Ovary (tissue), 9 donors: Measurements from ENCODE around the gene COQ8A. TPM values are rescaled to one million over a fixed set of nuclear protein-coding genes. Genes with fewer than 3 reads are reported as not detected.

ENCODE experiments used
- DNase-seq, 5 donors: peaks; one replicate each; pipeline ENCODE4 v3.0.0-alpha.2; 2019 to 2020
- H3K27ac ChIP-seq, 2 donors: fragments of 200-600 bp; one replicate each; pipeline versions ENCODE4 v1.5.1 to v1.8.0; 2019 to 2022
- H3K27me3 ChIP-seq: fragments of 200-600 bp; one replicate; pipeline ENCODE4 v1.8.0; 2022
- H3K36me3 ChIP-seq: fragments of 200-600 bp; sonication (generic); one replicate; pipeline ENCODE4 v1.5.1; 2019
- H3K4me1 ChIP-seq: one replicate; pipeline ENCODE4 v1.8.1; 2013; ENCODE audit warnings: mild to moderate bottlenecking, moderate library complexity; ENCODE audit not compliant: insufficient read depth
- H3K4me3 ChIP-seq: fragments of 200-600 bp; sonication (generic); one replicate; pipeline ENCODE4 v1.5.1; 2017
- H3K9me3 ChIP-seq, 2 donors: fragments of 200-600 bp in 1 of 2; sonication (generic) in 1 of 2; one replicate each; pipeline versions ENCODE4 v1.5.1 to v1.8.1; 2013 to 2019; ENCODE audit warnings: mild to moderate bottlenecking in 1 of 2, moderate library complexity in 1 of 2
- CTCF ChIP-seq, 3 donors: fragments of 450-650 bp in 2 of 3; fragments of 200-600 bp in 1 of 3; IDR thresholded peaks; one replicate each; pipeline versions ENCODE4 v1.5.1 to v1.8.0; 2016 to 2022; ENCODE audit warnings: antibody characterized with exemption in 3 of 3, mild to moderate bottlenecking in 1 of 3
- EP300 ChIP-seq: sonication (generic); formaldehyde crosslinking; IDR thresholded peaks from one replicate; pipeline ENCODE4 v1.6.1; 2017; ENCODE audit warnings: antibody characterized with exemption
- POLR2A ChIP-seq: fragments of 450-650 bp; IDR thresholded peaks from one replicate; pipeline ENCODE4 v1.6.1; 2017; ENCODE audit warnings: antibody characterized with exemption, mild to moderate bottlenecking, moderate library complexity
- WGBS, 3 donors: extraction: QIAGEN DNeasy Blood & Tissue Kit in 1 of 3; methylation state at CpG; one replicate each; pipeline versions ENCODE4 v1.1.5 to v1.1.7; 2013 to 2017; 5-methylcytosine and 5-hydroxymethylcytosine counted together
- intact Hi-C, 4 donors: fragments of 100-400 bp; cut with DNase I; formaldehyde crosslinking; loops; one replicate each; pipeline versions ENCODE4 v1.11.0 to v1.15.1; 2022 to 2023
- polyA plus RNA-seq, 2 donors: library from polyadenylated mRNA; stranded (reverse); fragments of 200-250 nt in 1 of 2; fragments of 350-450 nt in 1 of 2; fragmentation: Illumina TruSeq in 1 of 2; extraction: RNeasy Lipid Tissue Mini Kit (QIAGEN cat#74804) in 1 of 2; gene quantifications; one replicate each; pipeline ENCODE4 v1.2.3, GENCODE V29; 2013 to 2014
- total RNA-seq, 7 donors: library from RNA; depleted of rRNA in 2 of 7; stranded (reverse); fragments of >200 nt in 2 of 7; fragmentation: NEBNext Ultra II Directional in 3 of 7; extraction: Animal tissue kit (Norgen Biotek cat#: 25700) in 3 of 7; gene quantifications; one replicate each; pipeline versions ENCODE4 v1.1.0 to v1.2.4, GENCODE V29; 2016 to 2023
- donor health status: DM: no; HTN: no; CAD: no; lungs with moderate emphysema.
- donor health status: DM: no; HTN: no; CAD: no.
- donor health status: Bipolar disorder and iron deficiency.
- donor health status: DM: yes; HTN: yes; CAD: no.
- donor health status: DM: no; HTN: no; CAD: no.
- donor health status: DM: yes; HTN: yes; CAD: no.

The COQ8A gene
- total and polyA plus RNA-seq, 9 donors = 37.4 to 101 (median 61.2) TPM

- Histone ChIP-seq H3K27ac (no peak overlapping the region), H3K36me3 (no peaks in the 10 kb centered on the region), H3K4me3 (no peak overlapping the region), H3K4me1 (peaks cover 38% of the 10 kb centered on the region), H3K27me3 (no peaks in the 10 kb centered on the region), H3K9me3 (no peaks in the 10 kb centered on the region)
- TF ChIP-seq POLR2A = no peak
- no peak for DNase-seq
- 91 to 92% (median 92%) methylated on average over 2 of the region's 2 CpGs for WGBS, 3 donors
- intact Hi-C loops = no loop called here
Measured at GRCh38 chr1:226948051-226948450, 8.0 kb downstream of the COQ8A start.

DNA sequence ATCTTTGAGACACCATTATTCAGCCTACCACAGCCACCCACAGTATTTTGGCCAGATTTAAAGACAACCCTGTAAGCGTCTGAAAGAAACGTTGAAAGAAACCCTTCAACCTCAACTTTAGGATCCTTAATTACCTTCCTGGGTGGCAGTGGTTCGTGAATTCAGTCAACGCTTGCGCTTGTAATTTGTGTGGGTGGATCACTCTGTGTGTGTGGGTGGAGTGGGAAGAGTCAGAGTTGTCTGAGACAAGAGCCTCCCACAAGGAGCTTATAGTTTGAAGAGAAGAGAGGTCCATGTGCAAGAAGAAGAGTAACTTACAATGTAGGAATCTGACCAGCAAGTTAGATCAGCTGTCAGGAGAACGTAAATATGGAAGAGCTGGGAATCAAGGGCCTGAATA is 8.4 kb downstream of the COQ8A start:
- peaks cover 37% of the 10 kb centered on the region for H3K4me1 ChIP-seq
- no peaks in the 10 kb centered on the region for H3K27me3 ChIP-seq
- H3K4me3 ChIP-seq = no peak overlapping the region
- 94 to 98% (median 97%) methylated on average over 6 of the region's 6 CpGs for WGBS, 3 donors
- intact Hi-C loops = no loop called here
- TF ChIP-seq POLR2A (no peak), EP300 (no peak), CTCF (IDR thresholded peaks at IDR 0.05) (no peak)
- no peak for DNase-seq
- no peaks in the 10 kb centered on the region for H3K36me3 ChIP-seq
- no peaks in the 10 kb centered on the region for H3K9me3 ChIP-seq
- no peak overlapping the region for H3K27ac ChIP-seq

DNA sequence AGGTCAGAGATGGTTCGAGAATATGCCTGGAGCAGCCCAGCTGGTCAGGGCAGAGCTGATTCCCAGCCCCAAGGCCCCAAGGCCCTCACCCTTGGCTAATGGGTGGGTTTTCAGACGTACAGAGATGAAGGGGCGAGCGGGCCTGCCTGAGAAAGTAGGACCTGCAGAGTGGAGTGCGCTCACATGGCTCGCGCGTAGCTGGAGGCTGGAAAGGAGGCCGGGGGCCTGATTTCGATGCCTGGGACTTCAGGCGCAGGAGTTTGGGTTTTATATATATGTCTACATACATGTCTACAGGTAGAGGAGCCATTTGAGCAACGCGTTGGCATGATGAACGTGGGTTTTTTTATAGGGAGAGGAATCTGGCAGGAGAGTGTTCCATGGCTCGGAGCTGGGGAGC is 8.9 kb downstream of the COQ8A start:
- no peak overlapping the region for H3K27ac ChIP-seq
- no peaks in the 10 kb centered on the region for H3K9me3 ChIP-seq
- H3K36me3 ChIP-seq = no peaks in the 10 kb centered on the region
- no peak for DNase-seq
- intact Hi-C loops = no loop called here
- WGBS, 3 donors = 92 to 97% (median 95%) methylated on average over 15 of the region's 15 CpGs
- TF ChIP-seq CTCF (IDR thresholded peaks at IDR 0.05) (no peak), EP300 (no peak), POLR2A (no peak)
- peaks cover 37% of the 10 kb centered on the region for H3K4me1 ChIP-seq
- H3K4me3 ChIP-seq = no peak overlapping the region
- H3K27me3 ChIP-seq = no peaks in the 10 kb centered on the region

GRCh38 chr1:226949401-226949800 is 9.3 kb downstream of the COQ8A start:
- H3K36me3 ChIP-seq = no peaks in the 10 kb centered on the region
- no peaks in the 10 kb centered on the region for H3K27me3 ChIP-seq
- WGBS, 3 donors = 93 to 98% (median 94%) methylated on average over 3 of the region's 3 CpGs
- DNase-seq = no peak
- intact Hi-C loops = no loop called here
- H3K27ac ChIP-seq = no peak overlapping the region
- no peaks in the 10 kb centered on the region for H3K9me3 ChIP-seq
- TF ChIP-seq CTCF (IDR thresholded peaks at IDR 0.05) (no peak), POLR2A (no peak), EP300 (no peak)
- peaks cover 35% of the 10 kb centered on the region for H3K4me1 ChIP-seq
- no peak overlapping the region for H3K4me3 ChIP-seq

- DNase-seq = no peak
- intact Hi-C loops = no loop called here
- Histone ChIP-seq H3K27me3 (no peaks in the 10 kb centered on the region), H3K4me1 (peaks cover 28% of the 10 kb centered on the region), H3K36me3 (no peaks in the 10 kb centered on the region), H3K9me3 (no peaks in the 10 kb centered on the region), H3K27ac (no peak overlapping the region), H3K4me3 (no peak overlapping the region)
- WGBS, 3 donors = 88 to 100% (median 93%) methylated on average over 1 of the region's 1 CpG
- no peak for TF ChIP-seq EP300
- no peak for TF ChIP-seq CTCF (IDR thresholded peaks at IDR 0.05)
- TF ChIP-seq POLR2A = no peak
Measured at GRCh38 chr1:226950316-226950715, 10.2 kb downstream of the COQ8A start.
